Pons (tissue), 1 donor: ENCODE data around the gene PXMP4.
A peak's percentile ranks its signal among the peaks of the same experiment; 100 is the strongest.

Experiments
- DNase-seq: peaks from one replicate; pipeline ENCODE4 v3.0.0-alpha.2; 2016; ENCODE audit warnings: low spot score

PXMP4 gene

DNA sequence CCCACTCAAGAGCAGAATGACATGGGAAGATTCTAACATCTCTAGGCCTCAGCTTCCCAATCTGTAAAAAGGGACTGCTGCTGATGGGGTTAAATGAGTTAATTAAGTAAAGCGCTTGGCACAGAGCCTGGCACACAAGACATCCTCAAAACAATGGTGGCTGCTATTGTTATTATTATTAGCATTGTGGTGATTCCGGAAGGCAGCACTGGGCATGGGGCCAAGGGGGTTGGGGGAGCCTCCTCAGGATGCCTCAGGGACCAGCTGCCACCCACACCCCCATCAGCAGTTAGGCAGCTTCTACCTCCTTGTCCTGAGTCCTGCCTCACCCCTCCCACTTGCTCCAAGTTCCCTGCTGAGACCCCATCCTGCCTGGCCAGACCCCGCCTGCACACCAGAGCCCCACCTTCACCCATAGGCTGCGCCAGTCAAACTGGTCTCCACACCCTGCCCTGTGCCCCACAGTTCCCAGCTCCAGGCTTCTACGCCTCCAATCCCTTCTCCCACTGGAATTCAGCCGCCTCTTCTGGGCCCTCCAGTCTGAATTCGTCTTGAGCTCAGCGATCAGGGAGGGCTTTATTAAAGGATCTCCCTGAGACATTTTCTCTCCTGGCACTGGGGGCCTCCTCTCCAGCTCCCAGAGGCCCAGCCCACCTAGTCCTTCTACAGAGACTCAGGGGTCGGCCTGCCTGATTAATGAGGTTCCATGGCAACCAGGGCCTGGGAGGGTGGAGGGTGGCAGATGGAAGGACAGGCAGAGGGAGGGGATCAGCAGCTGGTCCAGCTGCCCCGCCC, 35.4 kb downstream of the PXMP4 start:
- no peak for DNase-seq

- no peak for DNase-seq
Observed at GRCh38 chr20:33681728-33682353, 38.3 kb downstream of the PXMP4 start.

DNA sequence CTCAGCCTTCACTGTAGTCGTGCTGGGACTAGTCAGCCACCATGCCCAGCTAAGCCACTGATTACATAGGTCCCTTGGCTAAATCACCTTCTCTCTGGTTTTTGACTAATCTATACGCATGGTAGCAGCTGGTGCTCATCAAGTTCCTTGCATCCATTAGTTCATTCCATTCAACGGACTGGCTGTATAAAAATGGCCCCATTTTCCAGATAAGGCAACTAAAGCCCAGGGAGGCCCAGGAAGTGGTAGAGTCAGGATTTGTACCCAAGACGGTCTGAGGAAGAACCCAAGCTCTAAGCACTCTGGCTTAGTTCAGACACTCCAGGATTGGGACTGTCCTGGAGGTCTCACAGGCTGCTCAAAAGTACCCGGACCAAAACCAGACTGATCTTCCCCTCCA, 38.8 kb downstream of the PXMP4 start:
- DNase-seq = no peak

GRCh38 chr20:33680686-33681085, 39.4 kb downstream of the PXMP4 start:
- DNase-seq = no peak

DNA sequence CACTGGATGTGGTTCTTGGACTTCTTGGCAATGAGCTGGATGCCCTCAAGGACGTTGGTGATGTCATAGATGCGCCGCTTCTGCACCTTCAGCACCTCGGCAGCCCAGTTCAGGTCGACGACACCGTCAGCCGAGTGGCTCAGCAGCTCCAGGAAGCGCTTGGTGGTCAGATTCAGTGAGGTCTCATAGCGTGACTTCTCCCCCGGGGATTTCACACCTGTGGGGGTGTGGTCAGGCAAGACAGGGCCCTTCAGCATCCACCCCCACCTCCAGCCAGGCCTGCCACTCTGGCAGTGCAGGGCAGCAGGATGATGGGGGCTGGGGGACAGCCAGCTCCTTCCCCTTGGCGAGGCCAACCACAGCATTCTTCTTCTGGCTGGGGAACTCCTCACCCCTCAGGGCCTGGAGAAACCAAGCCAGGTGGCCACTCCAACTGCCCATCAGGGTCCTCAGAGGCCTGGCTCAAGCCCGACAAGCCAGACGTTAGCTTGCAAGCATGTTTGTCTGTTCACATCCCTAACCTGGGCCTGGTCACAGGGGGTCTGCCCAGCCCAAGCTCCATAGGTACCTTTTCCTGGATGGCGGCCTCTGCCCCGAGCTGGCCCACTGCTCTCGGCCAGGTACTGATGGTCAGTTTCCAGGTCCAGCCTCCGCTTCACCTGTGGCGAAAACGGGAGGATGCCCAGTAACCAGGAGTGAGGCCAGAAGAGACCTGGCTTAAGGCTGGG, 40.2 kb downstream of the PXMP4 start:
- no peak for DNase-seq

DNA sequence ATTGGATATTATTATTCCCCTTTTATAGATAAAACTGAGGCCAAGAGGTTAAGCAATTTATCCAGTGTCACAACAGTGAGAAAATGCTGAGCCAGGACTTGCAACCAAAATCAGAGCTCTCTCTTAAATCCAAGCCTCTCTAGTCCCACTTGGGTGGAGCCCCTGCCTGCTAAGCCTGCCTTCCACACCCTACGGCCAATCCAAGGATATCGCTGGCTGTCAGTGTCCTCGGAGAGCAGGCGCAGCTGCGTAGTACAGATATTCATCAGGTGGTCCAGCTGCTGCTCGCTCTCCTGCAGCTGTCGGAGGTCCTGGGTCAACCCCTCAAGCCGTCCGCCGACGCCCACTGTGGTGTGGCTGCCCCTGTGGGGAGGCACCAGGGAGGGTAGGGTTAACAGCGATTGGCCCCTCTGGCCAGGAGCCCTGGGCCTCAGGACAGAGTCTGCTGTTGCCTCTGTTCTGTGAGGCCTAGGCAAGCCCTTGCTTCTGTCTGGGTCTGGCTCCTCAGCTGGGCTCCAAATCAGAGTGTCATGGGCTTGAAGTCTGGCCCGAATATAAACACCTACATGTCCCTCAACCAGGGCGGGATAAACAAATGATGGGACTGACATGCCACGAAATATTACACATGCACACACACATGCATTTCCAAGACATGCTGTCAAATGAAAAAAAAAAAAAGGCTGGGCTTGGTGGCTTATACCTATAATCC, 42.0 kb downstream of the PXMP4 start:
- DNase-seq = no peak

DNA sequence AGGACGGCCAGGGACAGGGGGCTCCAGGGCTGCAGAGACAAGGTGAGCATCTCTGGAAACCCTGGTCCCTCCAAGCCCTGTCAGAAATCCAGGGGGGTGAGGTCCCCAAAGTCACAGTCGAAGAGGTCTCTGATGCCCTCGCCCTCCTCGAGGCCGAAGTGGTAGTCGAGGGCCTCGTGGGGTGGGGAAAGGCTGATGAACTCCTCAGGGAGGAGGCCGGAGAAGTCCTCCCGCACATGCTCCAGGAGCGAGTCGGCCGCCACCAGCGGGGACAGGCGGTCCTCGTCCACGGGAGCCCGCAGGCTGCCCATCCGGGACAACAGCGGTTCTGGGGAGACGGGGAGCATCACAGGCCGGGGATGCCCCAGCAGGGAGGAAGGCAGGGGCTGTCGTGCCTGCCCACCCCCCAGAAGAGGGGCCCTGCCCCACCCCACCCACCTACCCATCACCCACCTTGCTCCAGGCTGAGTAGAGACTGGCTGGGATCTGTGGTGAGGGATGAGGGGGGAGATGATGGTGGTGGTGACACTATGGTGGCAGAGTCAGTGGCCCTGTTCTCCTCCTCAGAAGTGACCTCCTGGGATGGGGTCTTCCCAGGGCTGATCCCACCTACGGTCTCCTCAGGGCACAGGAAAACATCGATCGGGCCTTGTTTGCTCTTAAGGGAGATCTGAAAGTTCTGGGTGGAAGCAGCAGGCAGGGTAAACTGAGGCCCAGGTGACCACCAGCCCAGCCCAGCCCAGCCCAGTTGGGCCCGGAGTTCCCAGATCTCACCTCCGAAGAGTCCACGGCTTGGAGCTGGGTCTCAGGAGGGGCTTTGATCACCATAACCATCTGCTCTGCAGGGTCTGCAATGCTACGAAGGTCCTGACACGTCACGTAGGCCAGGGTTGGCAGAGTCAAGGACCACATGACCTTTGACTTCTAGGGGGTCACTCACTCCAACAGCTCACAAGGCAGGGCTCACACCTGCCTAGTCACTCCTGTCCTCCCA, 43.2 kb downstream of the PXMP4 start:
- no peak for DNase-seq

GRCh38 chr20:33676121-33676520, 44.0 kb downstream of the PXMP4 start:
- no peak for DNase-seq

DNA sequence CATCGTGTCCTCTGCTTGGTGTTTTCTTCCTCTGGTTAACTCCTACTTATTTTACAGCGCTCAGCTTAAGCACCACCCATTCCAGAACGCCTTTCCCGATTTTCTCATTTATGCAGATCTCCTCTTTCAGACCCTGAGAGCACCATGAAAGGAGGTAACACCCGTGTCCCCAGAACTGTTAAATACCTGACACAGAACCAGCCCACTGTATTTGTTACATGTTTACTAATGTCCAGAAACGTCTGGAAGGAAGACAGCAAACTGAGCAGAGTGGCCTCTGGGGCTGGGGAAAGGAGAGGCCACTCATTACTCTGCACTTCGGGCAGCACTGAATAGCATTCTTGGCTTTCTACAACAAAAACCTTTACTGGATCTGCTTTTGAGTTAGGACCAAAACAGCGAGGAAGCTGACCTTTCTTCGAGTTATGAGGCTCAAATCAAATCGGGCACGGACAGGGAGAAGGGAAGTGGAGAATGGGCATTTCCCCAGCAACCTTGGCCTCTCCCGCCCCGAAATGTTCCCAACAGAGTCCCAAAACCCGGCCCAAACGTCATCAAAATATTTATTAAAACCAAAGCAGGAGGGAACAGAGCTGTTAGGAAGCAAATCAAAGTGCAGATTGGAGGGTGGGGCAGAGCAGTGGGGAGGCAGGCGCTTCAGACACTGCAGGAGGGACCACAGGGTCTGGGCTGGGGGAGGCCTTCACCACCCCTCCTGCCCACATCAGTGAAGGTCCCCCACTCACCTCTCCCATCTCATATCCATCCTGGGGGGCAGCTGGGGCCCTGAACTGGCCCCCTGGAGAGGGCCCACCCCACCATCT, 44.8 kb downstream of the PXMP4 start:
- no peak for DNase-seq

GRCh38 chr20:33674294-33675135, 45.6 kb downstream of the PXMP4 start, which contains the start of gene NECAB3:
NECAB3 (minus strand) TSS chr20:33674428; CDS start chr20:33674352, 76 bp downstream.
- DNase-seq = peak; percentile 70

GRCh38 chr20:33673410-33674293, 46.5 kb downstream of the PXMP4 start:
- DNase-seq = no peak

DNA sequence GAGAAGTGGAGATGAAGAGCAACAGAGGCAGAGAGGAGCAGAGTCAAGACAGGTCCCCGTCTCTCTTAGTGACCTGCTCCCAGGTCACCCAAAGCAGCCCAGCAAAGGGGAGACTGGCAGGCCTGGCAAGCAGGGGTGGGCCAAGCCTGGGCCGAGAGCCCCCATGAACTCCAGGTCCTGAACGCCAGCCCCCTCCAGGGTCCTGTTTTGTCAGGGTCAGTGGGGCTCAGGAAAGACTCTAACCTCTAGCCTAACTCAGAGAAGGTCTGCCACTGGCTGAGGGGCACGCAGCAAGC, 47.0 kb downstream of the PXMP4 start:
- DNase-seq = no peak

GRCh38 chr20:33672426-33673113, 47.5 kb downstream of the PXMP4 start:
- no peak for DNase-seq

DNA sequence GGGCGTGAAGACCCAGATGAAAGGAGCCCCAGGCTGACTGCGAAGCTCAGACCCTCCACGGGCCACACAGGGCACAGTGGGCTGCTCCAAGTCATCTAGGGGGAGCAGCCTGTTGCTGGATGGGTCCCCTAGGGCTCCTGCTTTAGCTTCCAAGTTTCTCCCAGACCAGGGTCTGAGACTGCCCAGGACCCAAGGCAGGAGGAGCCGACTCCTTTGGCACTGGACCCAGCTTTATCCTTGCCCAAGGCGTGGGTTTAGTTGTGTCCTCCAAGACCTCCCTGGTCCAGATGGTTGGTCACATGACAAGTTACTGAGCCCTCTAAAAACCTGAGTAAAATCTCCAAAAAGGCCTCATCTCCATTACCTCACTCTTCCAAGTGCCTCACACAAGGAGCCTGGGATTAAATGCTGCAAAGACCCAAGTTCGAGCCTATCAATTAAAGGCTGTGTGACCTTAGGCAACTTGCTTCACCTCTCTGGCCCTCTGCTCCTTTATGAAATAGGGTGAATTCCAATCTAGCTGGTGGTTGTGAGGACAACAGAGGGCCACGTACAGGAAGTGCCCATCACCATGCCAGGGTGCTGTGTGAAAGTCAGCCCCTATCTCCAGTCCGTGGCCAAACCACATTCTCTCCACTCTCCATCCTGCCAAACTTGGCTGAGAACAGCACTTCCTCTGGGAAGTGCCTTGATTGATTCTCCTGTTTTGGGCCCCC, 48.4 kb downstream of the PXMP4 start:
- DNase-seq = no peak

DNA sequence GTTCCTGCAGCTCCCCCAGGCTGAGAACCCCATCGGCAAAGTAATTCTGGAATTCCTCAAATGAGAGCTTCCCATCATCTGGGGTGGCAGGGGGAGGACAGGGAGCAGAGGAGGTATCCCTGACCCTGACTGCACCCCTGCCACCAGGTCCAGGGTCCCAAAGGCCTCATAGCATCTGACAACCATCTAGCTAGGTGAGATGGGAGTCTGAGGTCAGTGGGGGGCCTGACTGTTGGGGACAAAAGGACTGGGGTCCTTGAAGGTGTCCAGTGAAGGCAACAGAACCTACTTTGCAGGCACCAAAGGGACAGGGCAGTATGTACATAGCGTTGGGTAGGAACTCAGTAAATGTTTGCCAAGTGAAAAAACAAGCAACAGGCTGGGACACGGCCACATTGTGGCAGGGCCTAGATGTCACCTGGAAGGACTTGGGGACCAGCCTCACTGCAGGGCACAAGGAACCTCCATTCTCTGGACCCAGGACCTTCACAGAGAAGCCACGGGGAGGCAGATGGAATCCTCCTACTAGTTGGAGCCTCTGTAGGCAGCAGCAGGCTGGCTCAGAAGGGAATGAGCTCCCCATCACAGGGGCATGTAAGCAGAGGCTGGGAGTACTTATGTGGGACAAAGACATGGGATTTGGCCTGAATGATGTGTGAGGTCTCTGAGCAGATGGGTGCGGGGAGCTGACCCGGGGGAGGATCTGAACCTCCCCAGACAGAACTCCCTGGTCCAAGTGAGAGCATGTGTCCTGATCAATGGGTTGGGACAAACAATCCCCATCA, 49.2 kb downstream of the PXMP4 start:
- no peak for DNase-seq
